GM11168 (cell line): ENCODE results near the gene BLOC1S4.
"Not testable (repeated sequence)": the region's sequence is repeated elsewhere in the genome, so short reads cannot be mapped to it uniquely, and the experiment has no call there.

Source experiments
- in situ Hi-C: fragments of 300-500 bp; cut with MboI; formaldehyde crosslinking; loops from one replicate; pipeline ENCODE4 v1.12.0; 2022; ENCODE audit warnings: low sequenced_read_pairs; ENCODE audit not compliant: unreplicated experiment

The BLOC1S4 gene

DNA sequence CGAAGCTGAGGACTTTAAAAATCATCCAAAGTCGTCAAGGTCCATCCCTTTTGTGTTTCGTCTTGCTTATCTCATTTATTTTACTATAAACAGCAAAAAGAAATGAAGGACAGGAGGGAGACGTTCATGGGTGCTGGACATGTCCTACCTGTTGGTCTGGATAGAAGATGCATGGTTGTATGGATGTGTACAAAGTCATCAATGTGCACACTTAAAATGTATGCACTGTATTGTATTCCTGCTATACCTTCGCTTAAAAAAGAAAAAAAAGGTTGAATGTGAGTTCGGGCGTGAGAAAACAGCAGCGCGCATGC is 313 bp upstream of the BLOC1S4 start:
- in situ Hi-C loops: loop anchor here (10.0 kb wide), 1 partner anchor 329 kb away; the partner anchor contains the start of gene TADA2B

DNA sequence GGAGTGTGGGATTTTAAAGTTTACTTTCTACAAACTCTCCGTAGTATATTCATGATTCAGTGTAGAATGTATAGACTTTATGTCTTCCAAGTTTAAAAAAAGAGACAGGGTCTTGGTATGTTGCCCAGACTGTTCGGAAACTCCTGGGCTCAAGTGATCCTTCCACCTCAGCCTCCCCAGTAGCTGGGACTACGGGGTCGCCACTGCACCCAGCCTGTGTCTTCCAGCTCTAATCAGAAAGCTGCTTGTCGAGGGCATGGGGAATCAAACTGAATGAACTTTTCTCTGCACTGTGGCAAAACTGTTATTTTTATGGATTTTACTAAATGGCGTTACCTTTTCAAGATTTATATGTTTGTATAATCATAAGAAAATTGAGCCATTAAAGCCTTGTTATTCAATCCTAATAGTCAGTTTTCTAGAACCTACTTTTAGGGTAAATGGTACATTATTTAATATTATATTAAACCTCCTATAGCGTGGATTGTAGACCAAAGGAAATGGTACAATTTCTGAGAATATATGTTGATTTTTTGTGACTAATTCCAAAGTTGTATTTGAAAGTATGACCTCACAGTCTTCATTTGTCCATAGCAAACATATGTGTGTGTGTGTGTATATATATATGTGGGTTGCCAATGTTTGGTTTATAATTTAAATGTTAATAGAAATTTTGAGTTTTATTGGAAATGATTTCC is 1.1 kb downstream of the BLOC1S4 start:
- in situ Hi-C loops: loop anchor here (10.0 kb wide), 1 partner anchor 328 kb away; the partner anchor contains the start of gene TADA2B

DNA sequence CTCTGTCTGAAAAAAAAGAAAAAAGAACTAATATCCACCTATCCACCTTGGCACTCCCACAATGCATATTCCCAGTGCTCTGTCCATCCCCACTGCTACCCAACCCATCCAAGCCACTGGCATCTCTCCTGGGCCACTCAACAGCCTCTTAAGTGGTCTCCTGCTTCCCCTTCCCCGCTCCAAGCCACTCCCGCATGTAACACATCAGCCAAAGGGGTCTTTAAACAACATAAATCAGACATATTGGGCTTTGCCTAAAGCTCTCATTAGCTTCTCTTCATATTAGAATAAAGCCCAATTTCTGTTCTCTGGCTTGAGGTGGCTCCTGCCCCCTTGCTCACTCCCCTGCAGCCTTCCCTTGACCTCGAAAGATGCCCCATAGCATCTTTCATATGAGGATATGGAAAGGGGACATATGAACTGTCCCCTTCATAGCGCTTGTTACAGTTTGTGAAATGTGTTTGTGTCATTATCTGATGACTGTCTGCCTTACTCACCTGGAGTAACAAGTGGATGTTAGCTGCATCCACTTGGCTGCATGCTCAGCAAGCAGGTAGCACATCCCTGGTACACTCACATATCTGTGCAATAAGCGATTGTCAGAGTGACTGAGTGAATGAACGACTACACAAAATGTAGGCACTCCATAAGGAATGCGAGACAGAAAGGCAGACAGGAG is 3.1 kb downstream of the BLOC1S4 start:
- in situ Hi-C loops: loop anchor here (10.0 kb wide), 1 partner anchor 326 kb away; the partner anchor contains the start of gene TADA2B

DNA sequence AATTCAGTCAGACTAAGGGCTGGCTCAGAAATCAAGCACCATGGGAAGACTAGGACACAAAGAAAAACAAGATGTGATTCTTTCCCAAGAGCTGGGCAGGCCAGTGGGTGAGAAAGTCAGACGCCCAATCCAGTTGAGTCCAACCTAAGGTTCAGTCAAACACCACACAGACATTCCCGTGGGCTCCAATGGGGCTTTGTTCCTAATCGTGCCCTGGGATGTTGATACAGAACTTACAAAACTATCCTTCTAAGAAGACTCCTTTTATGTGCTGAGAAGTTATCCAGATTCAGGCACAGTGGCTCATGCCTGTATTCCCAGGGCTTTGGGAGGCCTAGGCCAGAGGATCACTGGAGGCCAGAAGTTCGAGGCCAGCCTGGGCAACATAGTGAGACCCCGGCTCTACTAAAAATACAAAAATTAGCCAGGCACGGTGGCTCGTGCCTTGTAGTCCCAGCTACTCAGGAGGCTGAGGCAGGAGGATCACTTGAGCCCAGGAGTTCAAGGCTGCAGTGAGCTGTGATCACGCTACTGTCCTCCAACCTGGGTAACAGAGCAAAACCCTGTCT is 3.7 kb downstream of the BLOC1S4 start:
- in situ Hi-C loops: loop anchor here (5.0 to 10.0 kb wide), 2 partner anchors 148 to 325 kb away; partner anchors contain the start of gene TADA2B

DNA sequence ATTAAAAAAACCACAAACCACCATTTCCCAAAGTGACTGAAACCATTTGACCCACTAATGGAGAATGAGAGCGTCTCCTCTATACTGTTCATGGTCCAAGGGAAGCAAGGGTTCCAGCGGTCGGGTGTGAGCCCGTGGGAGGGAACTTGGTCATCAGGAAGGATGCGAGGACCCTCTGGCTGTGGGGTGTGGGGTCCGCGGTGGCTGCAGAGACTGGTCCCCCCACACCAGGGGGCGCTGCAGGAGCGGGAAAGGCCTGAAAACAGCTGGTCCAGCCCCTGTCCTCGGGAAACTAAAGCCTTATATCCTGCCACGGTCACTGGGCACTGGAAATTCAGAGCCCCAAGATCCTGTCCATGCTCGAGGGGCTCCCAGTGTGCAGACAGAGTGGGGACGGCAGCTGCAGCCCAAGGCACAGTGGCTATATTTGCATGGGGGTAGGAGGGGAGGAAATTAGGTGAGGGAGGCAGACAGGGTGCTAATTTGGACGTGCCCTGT is 4.3 kb downstream of the BLOC1S4 start:
- in situ Hi-C loops: loop anchor here (5.0 kb wide), 1 partner anchor 147 kb away; no protein-coding TSS in a partner anchor

DNA sequence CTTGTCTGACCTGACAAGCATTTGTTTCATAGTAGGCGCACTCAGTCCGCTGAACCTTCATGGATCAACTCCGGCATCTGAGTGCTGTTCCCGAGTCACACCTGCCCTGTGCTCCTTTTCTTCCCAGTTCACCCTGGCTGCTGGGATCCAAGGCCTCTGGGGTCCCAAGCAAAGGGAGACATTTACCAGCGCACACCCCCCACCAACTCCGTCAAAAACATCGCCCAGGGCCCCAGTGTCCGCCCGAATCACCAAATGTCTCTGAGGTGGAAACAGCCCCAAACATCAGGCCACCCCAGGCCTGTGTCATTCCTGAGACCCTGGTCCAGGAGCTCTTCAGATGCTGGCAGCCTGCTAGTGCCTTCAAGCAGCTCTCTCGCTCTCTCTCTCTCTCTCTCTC is 5.1 kb downstream of the BLOC1S4 start:
- in situ Hi-C loops: loop anchor here (5.0 kb wide), 1 partner anchor 146 kb away; no protein-coding TSS in a partner anchor

DNA sequence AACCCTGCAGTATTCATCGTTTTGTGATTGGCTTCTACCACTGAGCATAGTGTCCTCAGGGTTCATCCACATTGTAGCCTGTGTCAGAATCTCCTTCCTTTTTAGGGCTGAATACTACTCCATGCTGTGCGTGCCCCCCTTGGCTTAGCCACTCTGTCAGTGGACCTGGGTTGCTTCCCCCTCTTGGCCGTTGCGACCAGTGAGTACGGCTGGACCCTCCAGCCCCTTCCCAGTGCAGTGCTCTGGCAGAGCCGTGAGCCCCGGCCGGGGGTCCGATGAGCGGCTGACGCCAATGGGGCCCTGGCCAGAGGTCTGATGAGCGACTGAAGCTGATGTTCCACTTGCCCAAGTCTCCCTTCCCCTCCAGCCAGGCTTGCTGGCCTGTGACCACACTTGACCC is 6.9 kb downstream of the BLOC1S4 start:
- in situ Hi-C loops: loop anchor here (5.0 kb wide), 1 partner anchor 144 kb away; no protein-coding TSS in a partner anchor

DNA sequence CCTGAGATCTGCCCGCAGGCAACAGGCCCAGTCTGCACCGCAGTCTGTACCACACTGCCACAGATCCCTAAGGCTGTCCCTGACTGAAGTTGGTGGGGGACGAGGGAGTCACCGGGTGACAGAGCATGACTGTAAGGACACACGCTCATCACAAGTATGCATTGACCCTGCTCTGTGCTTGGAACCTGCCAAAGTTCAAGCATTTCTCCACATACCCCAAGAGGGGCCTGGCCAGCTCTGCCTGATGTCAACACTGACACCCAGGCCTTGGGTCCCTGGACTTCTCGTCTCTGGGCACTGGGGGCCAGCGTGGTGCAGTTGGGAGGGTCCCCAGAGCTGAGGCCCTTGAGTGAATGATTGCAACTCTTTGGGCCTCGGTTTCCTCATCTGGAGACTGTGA is 7.9 kb downstream of the BLOC1S4 start:
- in situ Hi-C loops: loop anchor here (5.0 kb wide), 1 partner anchor 143 kb away; no protein-coding TSS in a partner anchor

DNA sequence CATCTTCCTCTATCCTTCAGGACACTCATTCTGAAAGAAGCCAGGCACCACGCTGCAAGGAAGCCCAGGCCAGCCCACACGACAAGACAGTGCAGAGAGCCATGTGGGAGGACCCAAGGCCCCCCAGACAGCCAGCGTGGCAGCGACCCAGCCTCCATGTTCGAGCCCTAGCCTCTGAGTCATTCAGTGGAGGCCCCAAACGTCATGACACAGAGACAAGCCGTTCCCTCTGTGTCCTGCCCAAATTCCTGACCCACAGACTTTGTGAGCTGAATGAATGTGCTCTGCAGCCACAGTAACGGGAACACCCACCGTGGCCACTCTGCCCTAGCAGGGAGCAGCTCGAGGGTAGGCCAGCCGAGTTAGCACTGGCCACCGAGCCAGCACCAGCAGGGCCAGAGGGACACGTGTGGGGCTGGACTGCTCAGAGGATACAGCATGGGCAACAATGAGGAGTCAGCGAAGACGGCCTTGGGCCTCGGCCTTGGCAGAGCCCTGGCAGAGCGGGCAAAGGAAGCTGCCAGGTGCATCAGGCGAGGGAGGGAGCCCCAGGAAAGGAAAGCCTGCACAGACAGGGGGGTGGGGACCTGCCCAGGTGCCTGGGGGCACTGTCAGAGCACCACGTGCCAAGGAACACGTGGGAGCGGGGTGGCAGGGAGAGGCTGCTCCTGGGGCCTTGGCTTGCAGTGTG is 8.6 kb downstream of the BLOC1S4 start:
- in situ Hi-C loops: loop anchor here (5.0 kb wide), 1 partner anchor 143 kb away; no protein-coding TSS in a partner anchor

DNA sequence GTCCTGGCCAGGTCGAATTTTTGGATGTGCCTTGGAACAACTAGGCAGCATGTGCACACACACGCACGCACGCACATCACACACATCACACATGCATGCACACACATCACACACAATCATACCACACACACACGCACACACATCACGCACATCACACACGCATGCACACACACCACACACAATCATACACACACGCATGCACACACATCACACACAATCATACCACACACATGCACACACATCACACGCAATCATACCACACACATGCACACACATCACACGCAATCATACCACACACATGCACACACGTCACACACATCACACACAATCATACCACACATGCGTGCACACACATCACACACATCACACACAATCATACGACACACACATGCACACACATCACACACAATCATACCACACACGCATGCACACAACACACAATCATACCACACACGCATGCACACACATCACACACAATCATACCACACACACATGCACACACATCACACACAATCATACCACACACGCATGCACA is 9.5 kb downstream of the BLOC1S4 start:
- in situ Hi-C loops: not testable (repeated sequence)

DNA sequence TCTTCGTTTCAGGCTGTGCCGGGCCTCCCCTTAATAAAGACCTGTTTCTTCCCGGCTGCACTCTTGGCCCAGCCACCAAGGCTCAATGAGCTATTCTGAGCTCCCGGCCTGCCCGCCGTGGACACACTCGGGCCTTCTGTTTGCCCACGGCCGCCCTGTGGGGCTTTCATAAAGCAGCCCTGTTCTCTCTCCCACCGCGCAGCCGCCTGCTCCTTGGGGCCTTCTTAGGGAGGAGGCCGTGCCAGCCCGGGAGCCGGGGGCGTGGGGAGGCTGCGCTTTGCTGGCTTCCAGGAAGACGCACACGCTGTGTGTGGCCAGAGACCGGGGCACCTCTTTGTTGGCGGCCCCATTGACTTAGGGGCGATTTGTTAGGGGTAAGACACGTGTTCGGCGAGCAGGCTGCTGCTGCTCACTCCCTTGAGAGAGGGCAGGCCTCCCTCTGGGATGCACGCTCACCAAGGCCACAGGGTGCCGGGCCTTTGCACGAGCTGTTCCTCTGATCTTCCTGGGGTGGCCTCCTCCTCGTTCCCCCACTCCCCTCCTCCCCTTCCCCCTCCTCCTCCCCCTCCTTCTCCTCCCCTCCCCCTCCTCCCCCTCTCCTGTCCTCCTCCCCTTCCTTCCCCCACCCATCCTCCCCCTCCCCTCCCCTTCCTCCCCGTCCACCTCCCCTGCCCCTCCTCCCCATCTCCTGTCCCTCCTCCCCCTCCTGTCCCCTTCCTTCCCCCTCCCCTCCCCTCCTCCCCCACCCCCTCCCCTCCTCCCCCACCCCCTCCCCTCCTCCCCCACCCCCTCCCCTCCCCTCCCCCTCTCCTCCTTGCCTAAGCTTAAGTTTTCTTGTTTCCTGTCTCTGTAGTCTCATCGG is 11.3 kb downstream of the BLOC1S4 start:
- in situ Hi-C loops: no loop called here

DNA sequence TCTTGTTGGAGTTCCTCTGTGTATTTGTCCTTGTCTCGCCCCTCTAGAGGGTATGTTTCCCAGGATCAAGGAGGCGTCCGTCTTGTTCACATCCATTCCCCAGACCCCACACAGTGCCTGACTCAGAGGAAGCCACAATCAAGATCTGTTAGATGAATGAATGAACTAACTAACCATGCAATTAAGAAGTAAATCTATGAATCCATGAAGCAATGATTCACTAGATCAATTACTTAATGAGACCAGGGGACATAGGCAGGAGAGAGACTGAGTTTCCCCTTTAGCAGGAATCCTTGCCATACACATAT is 11.9 kb downstream of the BLOC1S4 start:
- in situ Hi-C loops: no loop called here

DNA sequence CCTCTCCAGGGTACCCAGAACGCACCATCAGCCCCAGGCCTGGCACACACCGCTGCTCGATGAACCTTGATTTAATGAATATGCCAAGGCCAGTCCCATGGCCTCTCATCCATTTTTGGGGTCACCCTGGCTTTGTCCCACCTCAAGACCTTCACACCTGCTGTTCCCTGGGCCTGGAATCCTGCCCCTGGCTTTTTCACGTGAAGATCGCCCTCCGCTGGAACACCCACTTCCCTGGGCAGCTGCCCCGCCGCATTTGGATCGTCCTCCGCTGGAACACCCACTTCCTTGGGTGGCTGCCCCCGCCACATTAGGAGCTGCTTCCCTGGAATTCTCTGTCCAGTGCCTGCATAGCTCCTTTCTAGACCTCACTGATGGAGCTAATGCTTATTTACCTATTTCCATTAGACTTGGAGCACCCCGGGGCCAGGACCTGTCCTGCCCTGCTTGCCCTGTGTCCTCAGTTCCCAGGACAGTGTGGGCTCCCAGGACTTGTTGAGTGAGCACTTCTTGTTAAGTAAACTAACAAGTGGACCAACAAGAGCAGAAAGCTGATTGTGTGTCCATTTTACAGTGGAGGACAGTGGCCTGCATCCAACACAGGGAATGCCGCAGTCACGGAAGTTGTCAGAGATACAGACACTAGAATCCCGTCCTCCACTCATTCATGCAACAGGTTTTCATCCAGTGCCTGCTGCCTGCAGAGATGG is 12.5 kb downstream of the BLOC1S4 start:
- in situ Hi-C loops: no loop called here

DNA sequence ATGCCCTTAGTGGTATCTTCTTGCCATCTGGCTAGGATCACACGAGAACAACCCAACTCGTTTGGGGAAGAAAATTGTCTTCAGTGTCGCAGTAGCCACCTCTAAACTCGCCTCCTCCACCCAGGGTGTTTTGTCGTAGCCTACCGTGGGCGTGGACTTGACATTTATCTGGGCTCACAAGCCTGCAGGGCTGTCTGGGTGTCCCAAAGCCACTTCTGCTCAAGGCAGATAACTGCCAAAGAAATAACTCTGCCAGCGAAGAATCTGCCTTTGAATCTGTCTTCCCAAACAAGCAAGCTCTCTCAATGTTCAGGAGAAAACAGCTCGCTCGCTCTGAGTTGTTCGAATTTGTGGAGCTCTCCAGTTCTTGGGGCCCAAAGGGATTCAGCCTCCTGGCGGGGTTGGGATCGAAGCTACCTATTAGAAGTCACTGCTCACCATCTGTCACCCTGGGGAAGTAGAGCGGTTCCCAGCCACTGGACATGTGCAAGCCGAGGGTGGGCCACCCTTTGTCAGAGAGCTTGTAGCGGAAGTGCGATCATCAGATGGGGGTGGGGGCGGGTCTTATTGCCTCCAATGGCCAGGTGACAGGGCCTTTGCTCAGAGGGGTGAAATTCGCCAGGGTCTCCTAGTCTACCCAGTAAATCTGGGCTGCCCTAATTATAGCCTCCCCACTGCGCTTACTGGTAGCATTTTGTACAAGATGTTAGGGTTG is 14.8 kb downstream of the BLOC1S4 start:
- in situ Hi-C loops: no loop called here

DNA sequence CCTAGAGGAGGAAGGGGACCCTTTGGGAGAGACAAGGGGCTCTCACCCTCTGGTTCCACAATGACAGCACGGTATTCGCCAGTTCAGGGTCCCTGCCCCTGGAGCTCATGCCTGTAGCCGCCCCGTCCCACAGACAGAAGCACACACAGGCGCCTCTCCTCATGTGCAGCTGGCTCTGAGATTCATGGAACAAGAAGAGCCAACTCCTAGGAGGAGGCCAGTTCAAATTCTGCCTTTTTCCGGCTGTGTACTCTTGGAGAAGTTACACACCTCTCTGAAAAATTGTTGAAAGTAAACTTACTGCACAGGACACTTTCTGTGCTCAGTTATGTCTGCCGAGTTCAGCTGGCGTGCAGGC is 15.3 kb downstream of the BLOC1S4 start:
- in situ Hi-C loops: no loop called here

DNA sequence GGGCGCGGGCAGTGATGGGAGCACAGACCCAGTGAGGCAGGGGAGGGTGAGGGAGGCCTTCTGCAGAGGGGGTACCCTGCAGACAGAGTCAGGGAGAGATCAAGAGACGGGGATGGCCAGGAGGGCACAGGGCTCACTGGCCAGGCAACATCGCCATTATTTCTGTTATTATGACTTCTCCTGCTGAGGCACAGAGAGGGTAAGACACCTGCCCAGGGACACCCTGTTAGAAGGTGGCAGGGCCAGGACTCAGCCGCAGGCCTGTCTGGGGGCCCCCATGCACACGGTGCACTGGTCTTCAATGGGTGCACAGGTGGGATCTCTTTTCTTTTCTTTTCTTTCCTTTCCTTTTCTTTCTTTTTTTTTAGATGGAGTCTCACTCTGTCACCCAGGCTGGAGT is 15.8 kb downstream of the BLOC1S4 start:
- in situ Hi-C loops: no loop called here

DNA sequence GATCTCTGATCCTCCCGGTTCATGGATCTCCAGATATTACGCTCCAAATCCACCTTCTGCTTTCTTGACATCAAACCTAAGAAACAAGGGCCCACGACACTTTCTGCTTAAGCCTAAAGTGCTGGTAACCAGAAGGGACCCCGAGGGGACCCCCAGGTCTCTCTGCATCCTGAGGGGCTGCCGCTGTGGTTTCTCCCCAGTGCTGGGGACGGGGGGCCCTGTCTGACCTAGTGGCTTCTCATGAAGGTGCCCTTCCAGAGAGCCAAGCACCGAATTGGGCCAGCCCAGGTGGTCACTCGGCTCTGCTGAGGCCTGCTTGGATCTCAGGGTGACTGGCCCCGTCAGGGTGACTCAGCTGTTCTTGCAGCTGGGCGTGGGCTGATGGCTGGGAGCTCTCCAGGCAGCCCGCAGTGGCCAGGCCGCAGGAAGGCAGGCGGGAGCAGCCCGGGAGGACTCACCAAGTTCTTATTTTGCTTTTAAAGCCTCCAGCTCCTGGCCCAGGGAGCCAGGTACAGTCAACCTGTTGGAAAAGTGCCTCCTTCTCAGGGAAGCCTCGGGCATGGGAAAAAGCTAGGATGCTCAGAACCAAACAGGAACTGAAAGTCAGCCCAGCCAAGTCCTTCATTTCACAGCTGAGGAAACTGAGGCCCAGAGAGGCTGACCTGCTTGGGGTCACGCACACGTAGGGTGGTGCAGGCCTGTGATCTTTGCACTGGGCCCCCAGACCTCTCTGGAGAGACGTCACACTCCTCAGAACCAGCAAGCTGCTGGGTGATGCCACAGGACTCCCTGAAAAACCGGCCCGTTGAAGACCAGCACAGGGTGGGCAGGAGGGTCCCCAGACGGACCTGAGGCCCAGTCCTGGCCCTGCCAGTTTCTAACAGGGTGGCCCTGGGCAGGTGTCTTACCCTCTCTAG is 16.7 kb downstream of the BLOC1S4 start:
- in situ Hi-C loops: no loop called here
